HepG2 (cell line): Measurements from ENCODE around the gene NEURL2. TPM values are rescaled to one million over a fixed set of nuclear protein-coding genes. Genes with fewer than 3 reads are reported as not detected.

Experiments
- DDIT3 ChIP-seq: sonication (generic); formaldehyde crosslinking; IDR thresholded peaks from 2 replicates; pipeline ENCODE4 v1.4.0; 2020; ENCODE audit warnings: mild to moderate bottlenecking, missing genetic modification reagents
- DMAP1 ChIP-seq: IDR thresholded peaks from 2 replicates; pipeline ENCODE4 v1.6.1; 2016
- DMTF1 ChIP-seq: sonication (generic); formaldehyde crosslinking; IDR thresholded peaks from 2 replicates; pipeline ENCODE4 v1.4.0; 2020; ENCODE audit warnings: mild to moderate bottlenecking, missing genetic modification reagents
- DPF2 ChIP-seq: sonication (generic); formaldehyde crosslinking; IDR thresholded peaks from 2 replicates; pipeline ENCODE4 v1.4.0; 2020; ENCODE audit warnings: mild to moderate bottlenecking, low read depth, missing genetic modification reagents, borderline replicate concordance
- DZIP1 ChIP-seq: sonication (generic); formaldehyde crosslinking; IDR thresholded peaks from 2 replicates; pipeline ENCODE4 v1.5.0; 2020; ENCODE audit warnings: mild to moderate bottlenecking, missing genetic modification reagents
- E2F2 ChIP-seq: sonication (generic); formaldehyde crosslinking; IDR thresholded peaks from 2 replicates; pipeline ENCODE4 v1.4.0; 2020; ENCODE audit warnings: missing genetic modification reagents, borderline replicate concordance
- EEA1 ChIP-seq: sonication (generic); formaldehyde crosslinking; IDR thresholded peaks from 2 replicates; pipeline ENCODE4 v1.5.1; 2020; ENCODE audit warnings: mild to moderate bottlenecking, missing genetic modification reagents, borderline replicate concordance
- FOXP1 ChIP-seq, 2 experiments: fragments of 450-650 bp in 1 of 2; IDR thresholded peaks; 2 replicates each; pipeline ENCODE4 v1.6.1; 2017 to 2018; ENCODE audit warnings: antibody characterized with exemption in 1 of 2
- MIER2 ChIP-seq: IDR thresholded peaks from 2 replicates; pipeline ENCODE4 v1.6.1; 2016; ENCODE audit warnings: missing biosample characterization, missing genetic modification reagents
- RNF219 ChIP-seq: sonication (generic); formaldehyde crosslinking; IDR thresholded peaks from 2 replicates; pipeline ENCODE4 v1.5.0; 2020; ENCODE audit warnings: mild to moderate bottlenecking, missing genetic modification reagents
- SATB2 ChIP-seq: sonication (generic); formaldehyde crosslinking; IDR thresholded peaks from 2 replicates; pipeline ENCODE4 v1.5.0; 2020; ENCODE audit warnings: missing genetic modification reagents
- SMYD3 ChIP-seq: sonication (generic); formaldehyde crosslinking; IDR thresholded peaks from 2 replicates; pipeline ENCODE4 v1.8.1; 2023; ENCODE audit warnings: mild to moderate bottlenecking, missing genetic modification reagents
- TMF1 ChIP-seq: sonication (generic); formaldehyde crosslinking; IDR thresholded peaks from 2 replicates; pipeline ENCODE4 v1.8.1; 2022; ENCODE audit warnings: low read depth, missing genetic modification reagents
- ZFP36L2 ChIP-seq: sonication (generic); formaldehyde crosslinking; IDR thresholded peaks from 2 replicates; pipeline ENCODE4 v1.4.0; 2020; ENCODE audit warnings: missing genetic modification reagents
- ZKSCAN5 ChIP-seq: sonication (generic); formaldehyde crosslinking; IDR thresholded peaks from 2 replicates; pipeline ENCODE4 v1.5.1; 2020; ENCODE audit warnings: mild to moderate bottlenecking, missing genetic modification reagents
- ZNF263 ChIP-seq: sonication (generic); formaldehyde crosslinking; IDR thresholded peaks from 2 replicates; pipeline ENCODE4 v1.4.0; 2020; ENCODE audit warnings: missing genetic modification reagents
- ZNF34 ChIP-seq: sonication (generic); formaldehyde crosslinking; IDR thresholded peaks from 2 replicates; pipeline ENCODE4 v1.4.0; 2020; ENCODE audit warnings: mild to moderate bottlenecking, missing genetic modification reagents, borderline replicate concordance
- ZNF746 ChIP-seq: sonication (generic); formaldehyde crosslinking; IDR thresholded peaks from 2 replicates; pipeline ENCODE4 v1.8.0; 2022; ENCODE audit warnings: mild to moderate bottlenecking, missing genetic modification reagents
- polyA plus RNA-seq, 8 experiments: library from polyadenylated mRNA; depleted of rRNA in 3 of 8; stranded (reverse) in 7 of 8; unstranded in 1 of 8; fragments of >200 nt; fragmentation: Illumina TruSeq in 4 of 8; extraction: Trizol in 4 of 8; gene quantifications; 2 replicates each; pipeline versions ENCODE4 v1.2.1 to v1.2.3, GENCODE V29; 2011 to 2016; ENCODE audit warnings: low read depth in 4 of 8, missing spikeins in 1 of 8, mixed read lengths in 1 of 8; ENCODE audit not compliant: insufficient read depth in 1 of 8
- total RNA-seq, 5 experiments: library from RNA; depleted of rRNA; stranded (reverse); fragments of >200 nt; fragmentation: Illumina TruSeq; extraction: Trizol; gene quantifications; 2 replicates each; pipeline ENCODE4 v1.2.3, GENCODE V29; 2016; ENCODE audit warnings: low read depth in 1 of 5

Gene NEURL2
- total and polyA plus RNA-seq, 2 of the 13 experiments (the other 11 are each of a cell fraction or from before 2014, with no cell fraction given) = 7.2 to 9.7 TPM

- no peak for TF ChIP-seq DDIT3
- no peak for TF ChIP-seq FOXP1 (IDR thresholded peaks at IDR 0.05)
- TF ChIP-seq FOXP1 (CRISPR knock-in tag; IDR thresholded peaks at IDR 0.05) = 0 out of 2 replicates have a peak, but pooled peaks have one; percentile 6
- peak; percentile 85; the same call in 1 of the 2 replicates for TF ChIP-seq SMYD3
- TF ChIP-seq ZFP36L2 (CRISPR knock-in tag) = no peak
- peak; percentile 51; the same call in 1 of the 2 replicates for TF ChIP-seq ZKSCAN5
- TF ChIP-seq ZNF746 (CRISPR knock-in tag) = no peak
- no peak for TF ChIP-seq DMTF1
- TF ChIP-seq DPF2 (CRISPR knock-in tag) = 0 out of 2 replicates have a peak, but pooled peaks have one; percentile 4
- TF ChIP-seq RNF219 (CRISPR knock-in tag) = no peak
- peak; percentile 57; the same call in 1 of the 2 replicates for TF ChIP-seq E2F2 (CRISPR knock-in tag)
- no peak for TF ChIP-seq EEA1
- TF ChIP-seq SATB2 = no peak; the same call in 1 of the 2 replicates
- TF ChIP-seq ZNF34 (CRISPR knock-in tag) = 0 out of 2 replicates have a peak, but pooled peaks have one; percentile 73
- TF ChIP-seq DZIP1 = no peak
- TF ChIP-seq DMAP1 (CRISPR knock-in tag) = peak; percentile 53; the same call in 1 of the 2 replicates
- TF ChIP-seq TMF1 (CRISPR knock-in tag) = peak; percentile 80
- peak; percentile 29; the same call in 1 of the 2 replicates for TF ChIP-seq MIER2 (CRISPR knock-in tag)
- peak; percentile 64; the same call in 1 of the 2 replicates for TF ChIP-seq ZNF263 (CRISPR knock-in tag)
Measured at GRCh38 chr20:45880988-45881788, 9.8 kb downstream of the NEURL2 start, which contains the start of gene ZSWIM1 (continued).
